HG03159 (cell line): Measurements from ENCODE around the gene NDRG2.

Experiments
- ATAC-seq: cut with Tn5 transposase; IDR thresholded peaks from one replicate; pipeline ENCODE4 v1.9.1; 2021; ENCODE audit warnings: mild to moderate bottlenecking, moderate library complexity; ENCODE audit not compliant: unreplicated experiment

The NDRG2 gene

DNA sequence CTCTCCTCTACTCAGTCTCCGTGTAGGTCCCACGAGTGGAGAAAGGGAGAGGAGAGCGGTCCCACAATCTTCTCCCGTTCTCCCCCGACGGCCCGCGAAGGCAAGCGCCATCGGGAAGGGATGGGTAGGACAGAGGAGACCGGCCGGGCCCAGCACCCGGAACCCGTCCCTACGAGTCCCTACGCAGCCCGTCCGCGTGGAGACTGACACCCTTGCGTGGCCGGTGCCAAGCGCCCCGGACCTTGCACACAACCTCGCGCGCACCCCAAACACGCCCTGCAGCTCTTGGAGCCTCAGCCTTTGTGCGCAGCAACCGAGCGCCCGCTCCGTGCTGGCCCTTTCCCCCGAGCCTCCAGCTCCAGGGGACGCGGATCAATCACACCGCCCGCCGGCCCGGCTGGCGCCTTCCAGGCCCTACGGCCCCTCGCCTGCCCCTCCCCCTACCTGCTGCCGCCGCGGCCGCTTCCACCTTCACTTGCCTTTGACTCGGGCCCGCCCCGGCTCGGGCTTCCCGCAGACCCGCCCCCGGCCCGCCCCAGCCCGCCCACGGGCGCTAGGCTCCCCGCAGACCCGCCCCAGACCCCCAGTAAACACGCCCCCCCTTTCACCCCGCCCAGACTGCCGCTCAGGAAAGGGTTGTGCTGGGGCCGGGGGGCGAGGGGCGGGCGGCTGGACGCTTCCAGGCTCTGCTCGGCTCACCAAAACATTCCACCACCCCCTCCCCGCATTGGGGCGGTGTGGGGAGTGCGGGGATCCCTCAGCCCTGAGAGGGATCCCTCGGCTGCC, at the start of gene NDRG2:
Gene NDRG2, minus strand, starts transcription at position 477 of the 786 bp plus-strand sequence. CDS start 1,746 bp downstream, outside the sequence.
- ATAC-seq = no peak

DNA sequence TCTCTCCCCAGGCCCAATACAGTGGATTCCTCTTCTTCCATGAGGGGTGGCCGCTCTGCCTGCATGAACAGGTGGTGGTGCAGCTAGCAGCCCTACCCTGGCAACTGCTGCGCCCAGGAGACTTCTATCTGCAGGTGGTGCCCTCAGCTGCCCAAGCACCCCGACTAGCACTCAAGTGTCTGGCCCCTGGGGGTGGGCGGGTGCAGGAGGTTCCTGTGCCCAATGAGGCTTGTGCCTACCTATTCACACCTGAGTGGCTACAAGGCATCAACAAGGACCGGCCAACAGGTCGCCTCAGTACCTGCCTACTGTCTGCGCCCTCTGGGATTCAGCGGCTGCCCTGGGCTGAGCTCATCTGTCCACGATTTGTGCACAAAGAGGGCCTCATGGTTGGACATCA, 49.1 kb upstream of the NDRG2 start:
- no peak for ATAC-seq

DNA sequence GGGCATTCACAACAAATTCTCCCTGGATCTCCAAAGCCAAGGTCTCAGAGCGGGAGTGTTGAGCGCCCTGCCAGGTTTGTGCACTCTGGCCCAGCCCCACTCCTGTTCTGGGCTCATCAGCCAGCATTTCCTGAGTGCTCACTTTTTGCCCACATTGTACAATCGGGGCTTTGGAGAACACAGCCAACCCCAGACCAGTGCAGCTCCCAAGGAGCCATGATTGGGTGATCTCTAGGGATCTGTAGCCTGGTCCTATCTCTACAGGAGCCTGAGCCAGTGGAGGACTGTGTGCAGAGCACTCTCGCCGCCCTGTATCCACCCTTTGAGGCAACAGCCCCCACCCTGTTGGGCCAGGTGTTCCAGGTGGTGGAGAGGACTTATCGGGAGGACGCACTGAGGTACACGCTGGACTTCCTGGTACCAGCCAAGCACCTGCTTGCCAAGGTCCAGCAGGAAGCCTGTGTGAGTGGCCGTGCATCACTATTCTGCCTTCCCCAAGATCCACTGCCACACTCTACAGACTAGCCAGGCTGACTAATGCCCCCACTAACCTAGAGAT, 48.0 kb upstream of the NDRG2 start:
- ATAC-seq = no peak

DNA sequence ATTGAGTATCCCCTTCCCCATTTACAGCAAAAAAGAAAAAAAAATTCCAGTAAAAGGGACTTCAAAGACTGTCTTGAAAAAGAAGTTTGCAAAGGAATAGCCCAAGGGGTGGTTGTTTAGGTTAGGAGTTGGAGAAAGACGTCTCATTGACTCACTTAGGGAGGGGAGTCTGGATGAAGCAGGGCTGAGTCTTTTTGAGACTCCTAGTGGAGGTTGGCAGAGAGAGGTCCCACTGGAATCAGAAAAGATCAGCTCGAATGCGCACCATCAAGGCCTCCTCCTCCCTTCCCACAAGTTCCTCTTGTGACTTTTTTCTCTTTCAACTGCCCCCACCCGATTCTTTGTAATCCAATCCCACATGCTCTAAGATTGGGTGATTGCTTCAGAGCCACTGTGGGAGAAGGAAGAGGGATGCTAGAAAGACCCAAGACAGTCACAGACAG, 47.2 kb upstream of the NDRG2 start:
- no peak for ATAC-seq

DNA sequence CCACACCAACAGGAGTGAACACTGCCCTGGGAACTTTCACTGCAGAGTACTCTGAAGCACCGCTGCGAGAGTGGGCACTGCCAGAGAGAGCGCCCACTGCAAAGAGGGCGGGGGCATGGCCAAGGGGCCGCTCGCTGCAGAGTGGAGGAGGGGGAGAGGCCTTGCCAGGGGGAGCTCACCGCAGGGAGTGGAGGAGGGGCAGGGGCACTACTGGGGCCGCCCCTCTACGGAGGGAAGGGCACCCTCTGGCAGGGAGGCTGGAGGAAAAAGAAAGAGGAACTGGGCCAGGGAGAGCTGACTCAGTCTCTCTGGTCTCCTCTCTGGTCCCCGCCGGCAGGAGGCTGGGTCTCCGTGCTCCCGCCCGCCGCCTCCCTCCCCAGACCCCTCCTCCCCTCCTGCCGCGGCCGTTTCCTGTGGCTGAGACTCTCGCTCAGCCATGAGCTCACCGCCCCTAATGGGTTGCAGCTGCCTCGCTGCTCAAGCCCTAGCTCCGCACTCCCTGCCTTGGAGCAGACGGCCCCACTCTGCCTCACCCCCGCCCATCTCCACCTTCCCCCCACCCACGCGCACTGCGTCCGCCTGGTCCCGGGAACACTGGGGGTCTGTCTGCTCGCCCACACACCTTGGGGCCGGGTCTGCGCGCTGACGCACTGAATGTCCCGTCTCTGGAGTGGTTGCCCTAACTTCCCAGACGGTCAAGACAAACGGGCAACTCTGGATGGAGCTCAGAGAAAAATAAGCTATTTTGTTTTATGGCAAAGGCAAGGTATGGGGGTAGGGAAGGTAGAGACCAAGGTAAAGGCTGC, 46.6 kb upstream of the NDRG2 start:
- ATAC-seq = peak; percentile 72

DNA sequence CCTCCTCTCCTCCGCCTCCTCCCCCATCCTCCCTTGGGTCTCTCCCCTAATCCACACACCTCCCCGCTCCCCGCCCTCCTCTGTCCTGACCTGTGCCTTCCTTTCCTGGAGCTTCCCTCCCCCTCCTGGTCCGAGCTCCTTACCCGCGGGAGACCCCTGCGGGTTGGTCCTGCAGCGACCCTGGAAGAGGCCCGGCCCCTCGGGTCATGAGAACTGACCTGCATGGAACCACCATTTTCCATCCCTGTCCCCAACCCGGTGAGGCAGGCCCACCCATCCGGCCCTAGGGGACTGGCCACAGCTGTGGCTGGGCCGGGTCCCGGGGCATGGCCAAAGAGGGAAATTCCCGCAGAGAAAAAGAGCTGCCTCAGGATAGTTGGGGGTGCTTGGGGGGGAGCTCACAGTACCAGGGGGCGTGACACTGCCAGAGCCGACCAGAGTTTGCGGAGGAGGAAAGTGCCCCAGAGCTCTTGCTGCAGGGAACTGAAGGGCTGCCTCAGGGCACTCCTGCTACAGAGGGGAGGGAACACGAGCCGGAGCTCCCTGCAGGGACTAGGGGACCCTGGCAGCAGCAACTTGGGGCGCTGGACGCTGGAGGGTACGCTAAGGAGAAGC, 45.9 kb upstream of the NDRG2 start:
- peak; percentile 29 for ATAC-seq

DNA sequence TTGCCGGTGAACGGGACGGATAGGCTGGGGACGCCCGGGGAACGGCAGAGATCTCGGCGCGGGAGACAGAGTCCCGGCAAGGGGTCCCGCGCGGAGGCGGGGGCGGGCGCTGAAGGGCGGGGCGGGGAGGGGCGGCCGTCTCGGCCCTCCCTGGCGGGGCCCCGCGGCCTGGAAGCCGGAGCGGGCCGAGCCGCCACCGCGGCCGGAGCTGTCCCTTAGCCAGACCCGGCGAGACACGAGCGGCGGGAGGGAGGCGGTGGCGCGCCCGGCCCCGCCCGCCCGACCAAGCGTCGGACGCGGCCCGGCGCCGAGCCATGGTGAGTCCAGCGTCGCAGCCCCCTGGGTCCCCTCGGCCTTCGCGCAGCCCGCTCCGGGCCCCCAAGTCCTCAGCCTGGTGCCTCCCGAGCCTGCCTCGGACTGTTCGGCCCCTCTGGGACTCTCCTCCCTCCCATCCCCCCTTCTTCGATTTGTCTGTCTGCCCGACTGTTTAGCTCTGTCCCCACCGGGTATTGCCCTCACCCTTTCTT, 45.3 kb upstream of the NDRG2 start, which contains the start of gene ARHGEF40:
Gene ARHGEF40, plus strand, starts transcription at position 222 of the 527 bp plus-strand sequence. Its CDS starts 93 bp downstream, at position 315.
- no peak for ATAC-seq

DNA sequence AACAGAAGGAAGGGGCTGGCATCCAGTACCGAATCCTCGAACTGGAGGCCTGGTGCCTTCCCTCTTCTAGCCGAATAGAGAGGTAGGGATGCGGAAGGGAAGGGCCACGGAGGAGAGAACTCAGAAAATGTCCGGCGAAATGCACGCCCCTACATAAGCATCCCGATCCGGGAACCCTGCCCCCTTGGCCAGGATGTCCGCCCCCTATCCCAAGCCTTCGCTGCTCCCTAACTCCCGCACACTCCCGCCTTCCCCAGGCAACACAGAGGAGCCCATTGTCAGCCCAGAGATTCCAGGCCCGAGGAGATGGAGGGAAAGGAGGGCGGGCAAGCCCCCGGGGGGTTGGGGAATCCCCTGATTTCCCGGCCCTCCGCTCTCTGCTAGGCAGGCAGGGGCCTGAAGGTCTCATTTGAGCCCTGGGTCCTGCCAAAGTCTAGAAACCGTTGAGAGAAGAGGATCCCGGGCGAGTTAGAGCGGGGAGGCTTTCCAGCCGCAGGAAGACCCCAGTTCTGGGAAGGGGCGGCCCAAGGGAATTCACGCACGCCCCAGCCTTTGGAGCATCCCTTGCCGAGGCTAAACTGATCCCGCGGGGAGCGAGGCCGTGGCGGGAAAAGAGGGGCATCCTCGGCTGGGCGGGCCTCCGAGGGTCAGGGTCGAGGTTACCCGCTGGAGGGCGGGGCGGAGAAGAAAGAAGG, 44.7 kb upstream of the NDRG2 start:
- no peak for ATAC-seq

DNA sequence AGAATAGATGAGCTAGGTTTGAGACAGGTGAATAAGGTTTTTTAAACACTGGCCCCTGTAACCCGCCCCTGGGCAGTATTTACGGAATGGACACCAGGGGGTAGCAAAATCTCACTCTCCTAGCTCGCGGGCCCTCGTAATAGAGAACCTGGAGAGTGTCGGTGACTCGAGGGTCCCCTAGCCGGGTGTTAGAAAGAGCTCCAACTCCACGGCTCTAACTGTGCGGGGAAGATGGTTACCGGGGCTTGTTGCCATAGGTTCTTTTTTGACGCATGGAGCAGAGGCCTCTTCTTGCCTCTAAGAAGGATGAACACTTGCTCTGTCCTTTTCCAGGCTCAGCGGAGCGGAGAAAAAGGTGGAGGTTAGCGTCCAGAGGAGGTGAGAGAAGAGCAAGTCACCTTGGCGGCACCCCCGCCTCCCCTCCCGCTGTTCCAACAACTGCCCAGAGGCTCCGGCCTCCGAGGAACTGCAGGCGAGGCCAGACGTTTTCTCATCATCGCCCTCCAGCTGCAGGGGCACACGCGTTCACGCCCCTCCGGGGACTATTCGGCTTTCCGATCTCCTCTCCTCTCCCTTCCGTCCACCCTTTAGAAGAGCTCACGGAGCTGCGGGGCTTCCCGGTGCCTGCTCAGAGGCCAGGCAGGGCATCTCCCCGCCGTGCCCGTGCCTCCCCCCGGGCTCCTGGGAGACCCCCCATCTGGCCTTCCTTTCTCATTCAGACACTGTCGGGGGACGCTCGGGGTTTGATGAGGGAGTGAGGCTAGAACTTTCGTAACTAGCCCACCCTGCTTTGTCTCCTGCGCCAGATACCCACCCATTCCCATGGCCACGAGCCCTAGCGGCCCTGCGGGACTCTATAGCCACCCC, 43.9 kb upstream of the NDRG2 start:
- ATAC-seq = no peak

DNA sequence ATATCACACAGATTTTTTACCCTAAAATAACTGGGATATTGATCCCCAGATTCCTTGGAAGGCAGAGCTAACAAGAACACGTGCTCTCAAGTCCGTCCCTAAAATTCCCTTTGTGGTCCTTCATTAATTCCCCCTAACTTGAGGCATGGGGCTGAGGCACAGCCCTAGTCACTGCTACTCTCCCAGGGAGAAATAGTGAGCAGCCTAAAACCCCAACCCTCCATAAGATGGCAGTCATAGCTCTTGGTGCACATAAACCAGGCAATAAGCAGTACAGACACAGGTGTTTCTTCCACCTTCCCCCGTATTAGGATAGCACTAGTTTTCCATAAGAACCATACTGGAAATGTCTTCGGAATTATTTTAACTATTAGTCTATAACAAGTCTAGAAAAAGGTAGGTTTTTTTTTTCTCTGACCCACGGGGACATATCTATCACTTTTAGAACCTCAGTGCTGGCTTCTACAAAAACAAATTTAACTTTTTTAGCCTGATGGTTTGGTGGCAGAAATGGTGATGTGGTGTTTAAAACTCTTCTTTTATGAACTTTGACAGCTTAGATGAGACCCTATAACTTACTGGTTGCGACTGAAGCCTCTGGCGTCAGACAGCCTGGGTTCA, 42.1 kb upstream of the NDRG2 start:
- no peak for ATAC-seq

DNA sequence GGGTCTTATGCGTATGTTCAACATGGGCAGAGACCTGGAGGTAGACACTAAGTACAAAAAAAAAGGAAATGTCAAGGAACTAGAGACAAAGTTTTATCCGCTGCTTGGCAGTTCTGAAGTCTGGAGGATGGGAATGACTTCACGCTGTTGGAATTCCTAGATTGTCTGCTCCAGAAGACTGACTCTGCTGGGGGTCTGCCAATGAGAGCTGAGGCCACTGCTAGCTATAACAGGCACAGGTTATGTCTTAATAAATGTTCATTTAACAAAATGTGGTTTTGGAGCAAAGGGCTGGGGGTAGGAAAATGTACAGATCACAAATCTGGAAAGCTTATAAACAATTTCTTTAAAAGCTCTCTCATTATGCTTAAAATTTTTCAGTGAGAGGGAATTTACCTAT, 38.6 kb upstream of the NDRG2 start:
- ATAC-seq = no peak

DNA sequence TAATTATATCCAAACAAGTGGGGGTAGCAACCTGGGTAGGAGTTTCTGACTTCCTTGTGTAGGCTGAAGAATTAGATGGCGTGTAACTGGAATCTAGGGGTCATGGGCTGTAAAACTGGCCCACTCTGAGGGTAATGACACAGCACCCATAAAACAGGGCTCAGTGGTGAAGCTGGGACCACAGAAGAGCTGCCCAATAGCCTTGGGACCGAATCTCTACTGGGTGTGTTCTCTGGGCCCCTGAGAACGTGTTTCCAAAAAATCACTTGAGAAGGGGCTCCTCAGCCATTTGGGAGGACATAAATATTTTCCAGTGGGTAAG, 36.4 kb upstream of the NDRG2 start:
- ATAC-seq = no peak

DNA sequence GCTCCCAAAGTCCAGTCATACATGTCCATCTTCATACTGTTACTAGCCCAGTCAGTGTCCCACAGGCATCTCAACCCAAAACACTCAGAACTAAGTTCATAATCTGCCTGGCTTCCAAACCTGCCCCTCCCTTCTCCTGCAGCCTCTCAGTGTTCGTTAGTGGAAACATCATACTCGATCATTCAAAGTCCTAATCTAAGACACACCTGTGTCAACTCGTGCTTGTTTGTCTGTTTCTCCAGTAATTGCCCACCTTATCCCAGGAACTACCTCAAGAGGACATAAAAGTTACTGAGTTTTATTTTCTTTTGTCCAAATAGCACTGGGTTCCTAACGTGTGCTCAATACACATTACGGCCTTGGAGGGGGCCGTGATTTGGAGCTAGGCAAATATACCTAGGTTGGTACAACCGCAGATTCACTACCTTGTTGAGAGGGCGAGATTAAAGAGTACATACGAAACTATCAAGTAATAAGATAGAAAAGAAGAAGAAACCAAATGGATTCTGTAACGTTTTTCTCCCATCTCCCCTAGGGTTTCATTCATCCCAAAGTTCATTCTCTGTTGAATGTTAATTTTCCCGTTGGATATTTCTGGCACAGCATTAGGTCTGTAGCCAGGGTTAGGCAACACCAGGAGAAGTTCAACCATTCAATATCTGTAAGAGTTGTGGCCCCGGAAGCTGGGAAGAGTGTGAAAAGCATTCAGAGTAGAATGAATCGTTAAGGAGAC, 35.9 kb upstream of the NDRG2 start:
- no peak for ATAC-seq

DNA sequence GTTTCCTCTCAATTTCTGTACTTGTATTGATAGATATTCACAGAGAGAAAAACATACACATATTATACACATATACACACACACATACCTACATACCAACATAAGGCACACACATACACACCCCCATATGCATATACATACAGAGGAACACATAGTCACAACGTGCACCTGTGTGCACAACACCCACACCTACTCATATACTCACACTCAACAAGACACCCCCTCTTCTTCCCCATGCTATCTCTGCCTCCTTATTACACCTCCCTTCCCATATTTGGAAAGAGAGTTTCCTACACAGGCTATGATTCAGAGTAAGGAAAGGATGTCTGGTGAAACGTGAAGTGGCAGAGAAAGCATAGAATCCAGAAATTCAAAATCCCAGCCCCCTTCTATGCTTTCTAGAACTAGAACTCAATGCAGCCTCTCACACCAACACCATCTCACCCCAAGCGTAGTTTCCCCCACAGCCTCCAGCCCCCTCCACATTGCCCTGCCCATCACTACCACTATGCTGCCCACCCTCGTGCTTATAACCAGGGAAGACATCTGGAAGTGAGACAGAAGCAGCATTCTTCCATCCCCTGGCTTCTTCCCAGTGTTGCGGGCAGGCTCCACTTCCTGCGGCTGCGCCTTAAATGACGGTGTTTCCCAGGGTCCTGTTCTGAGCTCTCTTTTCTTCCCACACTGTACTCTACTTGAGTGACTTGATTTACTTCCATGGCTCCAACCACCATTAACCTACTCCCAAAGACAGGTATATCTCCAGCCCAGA, 35.2 kb upstream of the NDRG2 start:
- no peak for ATAC-seq

DNA sequence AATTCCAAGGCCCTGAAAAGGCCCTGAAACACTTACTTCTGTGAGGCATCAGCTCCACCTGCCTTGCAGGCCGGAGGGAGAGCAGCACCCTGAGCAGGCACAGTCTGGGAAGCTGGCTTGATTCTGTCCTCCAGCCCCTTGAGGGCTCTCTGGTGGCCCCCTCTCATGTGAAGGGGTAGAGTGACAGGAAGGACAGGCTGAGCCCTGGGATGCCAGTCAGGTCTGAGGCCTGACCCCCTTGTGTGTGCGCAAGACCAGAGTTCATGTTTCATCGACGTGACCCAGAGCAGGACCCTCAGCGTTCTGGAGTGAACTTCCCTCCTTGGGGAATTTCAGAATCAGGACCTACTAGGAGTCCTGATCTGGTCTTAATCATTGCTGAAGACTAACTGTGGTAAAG, 34.0 kb upstream of the NDRG2 start:
- ATAC-seq = no peak

DNA sequence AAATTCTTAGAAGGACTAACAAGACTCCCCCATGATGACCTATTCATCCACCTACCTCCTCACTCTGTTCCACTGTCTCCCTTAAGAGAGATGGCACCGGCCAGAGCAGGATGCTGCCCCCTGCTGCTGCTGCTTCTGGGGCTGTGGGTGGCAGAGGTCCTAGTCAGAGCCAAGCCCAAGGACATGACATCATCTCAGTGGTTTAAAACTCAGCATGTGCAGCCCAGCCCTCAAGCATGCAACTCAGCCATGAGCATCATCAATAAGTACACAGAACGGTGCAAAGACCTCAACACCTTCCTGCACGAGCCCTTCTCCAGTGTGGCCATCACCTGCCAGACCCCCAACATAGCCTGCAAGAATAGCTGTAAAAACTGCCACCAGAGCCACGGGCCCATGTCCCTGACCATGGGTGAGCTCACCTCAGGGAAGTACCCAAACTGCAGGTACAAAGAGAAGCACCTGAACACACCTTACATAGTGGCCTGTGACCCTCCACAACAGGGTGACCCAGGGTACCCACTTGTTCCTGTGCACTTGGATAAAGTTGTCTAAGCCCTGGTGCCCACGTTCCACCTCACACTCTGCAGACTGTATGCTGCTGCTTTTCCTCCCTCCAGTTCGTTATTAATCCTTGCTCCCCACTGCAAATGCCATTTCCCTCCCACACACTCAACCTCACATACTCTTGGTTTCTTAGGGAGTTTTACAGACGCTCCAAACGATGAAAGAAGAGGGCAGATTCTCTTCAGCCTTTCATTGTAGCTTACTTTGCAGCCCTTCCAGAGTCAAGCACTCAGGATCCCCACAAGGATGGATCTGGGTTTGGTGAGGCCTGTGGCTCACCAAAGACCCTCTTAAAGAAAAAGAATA, 33.2 kb upstream of the NDRG2 start, which contains the start of gene RNASE8:
Gene RNASE8, plus strand, starts transcription at position 20 of the 873 bp plus-strand sequence. Its CDS starts 71 bp downstream, at position 91.
- ATAC-seq = no peak
